GM12873 (cell line): ENCODE data around the gene ANXA4.

Experiments
- TF ChIP-seq, protein P1 (sequence below): IDR thresholded peaks from 2 replicates; pipeline ENCODE4 v1.5.1; 2012; ENCODE audit warnings: low read depth, mild to moderate bottlenecking, moderate library complexity, low read length, control low read depth; ENCODE audit not compliant: insufficient read depth; ENCODE audit errors: missing control alignments

The ANXA4 gene

DNA sequence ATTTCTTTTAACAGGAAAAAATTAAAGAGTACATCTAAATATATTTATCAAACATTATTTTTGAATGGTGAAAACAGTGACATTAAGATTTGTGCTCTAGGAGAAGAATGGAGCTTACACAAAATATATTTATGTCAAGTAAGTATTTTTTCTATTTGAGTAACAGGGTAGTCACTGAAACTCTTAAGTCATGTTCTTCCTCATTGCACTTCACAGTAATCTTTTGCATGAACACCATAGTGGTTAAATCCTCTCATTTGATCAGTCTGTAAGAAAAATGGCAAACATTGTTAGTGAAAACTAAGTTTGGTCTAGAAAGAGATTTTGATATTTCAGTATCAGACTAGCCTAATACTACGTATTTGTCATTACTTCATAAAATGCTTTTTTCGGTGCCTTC lies 95.6 kb downstream of the ANXA4 start:
- TF ChIP-seq, protein P1, sequence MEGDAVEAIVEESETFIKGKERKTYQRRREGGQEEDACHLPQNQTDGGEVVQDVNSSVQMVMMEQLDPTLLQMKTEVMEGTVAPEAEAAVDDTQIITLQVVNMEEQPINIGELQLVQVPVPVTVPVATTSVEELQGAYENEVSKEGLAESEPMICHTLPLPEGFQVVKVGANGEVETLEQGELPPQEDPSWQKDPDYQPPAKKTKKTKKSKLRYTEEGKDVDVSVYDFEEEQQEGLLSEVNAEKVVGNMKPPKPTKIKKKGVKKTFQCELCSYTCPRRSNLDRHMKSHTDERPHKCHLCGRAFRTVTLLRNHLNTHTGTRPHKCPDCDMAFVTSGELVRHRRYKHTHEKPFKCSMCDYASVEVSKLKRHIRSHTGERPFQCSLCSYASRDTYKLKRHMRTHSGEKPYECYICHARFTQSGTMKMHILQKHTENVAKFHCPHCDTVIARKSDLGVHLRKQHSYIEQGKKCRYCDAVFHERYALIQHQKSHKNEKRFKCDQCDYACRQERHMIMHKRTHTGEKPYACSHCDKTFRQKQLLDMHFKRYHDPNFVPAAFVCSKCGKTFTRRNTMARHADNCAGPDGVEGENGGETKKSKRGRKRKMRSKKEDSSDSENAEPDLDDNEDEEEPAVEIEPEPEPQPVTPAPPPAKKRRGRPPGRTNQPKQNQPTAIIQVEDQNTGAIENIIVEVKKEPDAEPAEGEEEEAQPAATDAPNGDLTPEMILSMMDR, result no peak

GRCh38 chr2:69843993-69844392 lies 102.1 kb downstream of the ANXA4 start:
- TF ChIP-seq, protein P1, result no peak

DNA sequence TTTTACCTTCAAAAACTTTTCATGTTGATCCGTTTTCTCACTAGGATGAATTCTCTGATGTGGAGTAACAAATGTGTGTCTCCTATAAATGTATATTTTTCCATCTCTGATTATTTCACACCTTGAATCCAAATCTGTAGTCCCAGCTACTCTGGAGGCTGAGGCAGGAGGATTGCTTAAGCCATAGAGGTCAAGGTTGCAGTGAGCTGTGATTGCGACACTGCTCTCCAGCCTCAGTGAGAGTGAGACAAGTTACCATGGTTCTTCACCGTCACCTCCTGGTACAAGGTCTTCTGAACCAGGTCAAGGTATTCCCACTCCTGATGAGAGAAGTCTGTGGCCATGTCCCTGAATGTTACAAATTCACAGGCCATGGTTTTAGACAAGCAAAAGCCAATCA lies 102.6 kb downstream of the ANXA4 start:
- TF ChIP-seq, protein P1, result no peak

GRCh38 chr2:69846182-69847067 lies 104.5 kb downstream of the ANXA4 start:
- TF ChIP-seq, protein P1, result no peak

GRCh38 chr2:69847068-69847828 lies 105.3 kb downstream of the ANXA4 start:
- TF ChIP-seq, protein P1, result no peak

- TF ChIP-seq, protein P1, result no peak
Observed at GRCh38 chr2:69848186-69848790, 106.4 kb downstream of the ANXA4 start.

GRCh38 chr2:69858261-69858660 lies 116.3 kb downstream of the ANXA4 start:
- TF ChIP-seq, protein P1, result no peak
